GM18951 (cell line): ENCODE results near the gene KRT12.
A peak's percentile ranks its signal among the peaks of the same experiment; 100 is the strongest.
"Not testable (repeated sequence)": the region's sequence is repeated elsewhere in the genome, so short reads cannot be mapped to it uniquely, and the experiment has no call there.

Source experiments
- POLR2A ChIP-seq: IDR thresholded peaks from 4 replicates; pipeline ENCODE4 v1.6.1; 2011; ENCODE audit warnings: mild to moderate bottlenecking; ENCODE audit not compliant: insufficient read length, insufficient read depth; ENCODE audit errors: extremely low read depth
- in situ Hi-C: fragments of 300-500 bp; cut with MboI; formaldehyde crosslinking; loops from one replicate; pipeline ENCODE4 v1.12.0; 2022; ENCODE audit warnings: low sequenced_read_pairs, mixed read lengths, inconsistent platforms; ENCODE audit not compliant: unreplicated experiment

KRT12 gene

DNA sequence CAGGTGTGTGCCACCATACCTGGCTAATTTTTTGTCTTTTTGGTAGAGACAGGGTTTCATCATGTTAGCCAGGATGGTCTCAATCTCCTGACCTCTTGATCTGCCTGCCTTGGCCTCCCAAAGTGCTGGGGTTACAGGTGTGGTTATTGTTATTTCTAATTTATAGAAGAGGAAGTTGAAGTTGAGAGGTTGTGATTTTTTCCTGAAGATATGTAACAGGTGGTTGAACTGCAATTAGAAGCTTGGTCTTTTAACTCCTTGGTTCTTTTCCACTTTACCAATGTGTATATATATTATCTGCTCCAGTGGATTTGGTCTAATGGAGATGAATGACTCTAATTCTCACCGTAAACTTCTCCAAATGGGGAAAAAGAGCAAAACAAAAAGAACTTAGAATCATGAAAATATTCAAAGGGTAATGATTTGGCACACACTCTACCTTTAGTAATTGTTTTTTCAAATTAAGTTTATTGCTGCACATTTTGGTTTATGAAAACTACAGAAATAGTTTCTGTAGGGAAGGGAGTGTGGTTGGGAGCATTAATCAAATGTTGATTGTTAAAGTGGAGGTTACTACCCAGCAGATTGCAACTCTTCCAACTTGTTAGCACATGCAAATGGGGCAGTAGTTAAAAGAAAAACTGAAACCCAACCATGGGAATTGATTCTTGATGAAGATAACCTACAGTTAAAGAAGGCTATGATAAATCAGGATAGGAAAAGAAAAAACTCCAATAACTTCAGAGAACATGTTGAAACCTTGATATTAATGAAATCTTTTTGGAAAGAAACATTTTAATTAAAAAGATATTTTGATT is 42.8 kb downstream of the KRT12 start:
- TF ChIP-seq POLR2A, result no peak
- in situ Hi-C loops, result no loop called here

DNA sequence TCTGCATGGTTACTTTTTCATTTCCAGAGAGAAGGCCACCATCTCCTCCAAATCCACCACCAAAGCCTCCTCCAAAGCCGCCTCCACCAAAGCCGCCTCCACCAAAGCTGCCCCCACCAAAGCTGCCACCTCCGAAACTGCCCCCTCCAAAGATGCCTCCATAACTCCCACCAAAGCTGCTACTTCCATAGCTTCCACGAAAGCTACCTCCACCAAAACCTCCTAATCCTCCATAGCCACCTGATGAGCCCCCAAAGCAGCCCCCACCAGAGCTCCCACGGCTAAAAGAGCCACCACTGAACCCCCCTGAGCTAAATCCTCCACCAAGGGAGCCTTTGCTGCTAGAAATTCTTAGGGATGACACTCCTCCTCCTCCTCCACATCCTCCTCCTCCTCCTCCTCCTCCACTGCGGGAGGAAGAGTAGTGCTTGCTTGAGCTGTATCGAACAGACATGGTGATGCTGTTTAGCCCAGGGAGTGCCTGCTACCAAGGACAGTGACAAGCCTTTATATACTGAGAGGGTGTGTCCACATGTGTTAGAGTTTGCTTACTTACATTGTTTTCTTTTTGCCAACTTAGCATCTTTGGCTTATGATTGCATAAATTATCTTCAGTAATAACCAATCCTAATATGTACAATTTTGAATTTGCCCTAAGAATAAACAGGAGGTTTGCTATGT is 44.8 kb downstream of the KRT12 start, which contains the start of gene KRT10:
Gene KRT10, minus strand, starts transcription at position 483 of the 681 bp plus-strand sequence. Its CDS starts 29 bp downstream, at position 454.
- no peak for TF ChIP-seq POLR2A
- in situ Hi-C loops, result no loop called here

DNA sequence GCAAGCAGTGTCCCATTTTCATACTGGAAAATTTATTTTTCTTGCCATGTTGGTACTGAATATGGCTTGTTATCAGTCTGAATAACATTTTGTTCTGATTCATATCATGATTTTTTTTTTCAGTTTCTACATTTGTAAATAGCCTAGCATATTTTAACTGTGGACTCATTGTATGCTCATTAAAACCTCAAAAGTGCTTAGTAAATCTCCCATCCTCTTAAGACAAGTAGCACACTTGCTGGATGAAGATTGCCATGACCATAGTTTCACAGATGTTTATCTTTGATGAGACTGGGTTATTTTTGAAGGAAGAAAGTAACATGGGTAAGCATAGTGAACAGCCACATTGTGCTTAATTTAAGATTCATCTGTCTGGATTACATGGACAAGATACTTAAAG is 45.5 kb downstream of the KRT12 start:
- TF ChIP-seq POLR2A, result no peak
- in situ Hi-C loops, result no loop called here

DNA sequence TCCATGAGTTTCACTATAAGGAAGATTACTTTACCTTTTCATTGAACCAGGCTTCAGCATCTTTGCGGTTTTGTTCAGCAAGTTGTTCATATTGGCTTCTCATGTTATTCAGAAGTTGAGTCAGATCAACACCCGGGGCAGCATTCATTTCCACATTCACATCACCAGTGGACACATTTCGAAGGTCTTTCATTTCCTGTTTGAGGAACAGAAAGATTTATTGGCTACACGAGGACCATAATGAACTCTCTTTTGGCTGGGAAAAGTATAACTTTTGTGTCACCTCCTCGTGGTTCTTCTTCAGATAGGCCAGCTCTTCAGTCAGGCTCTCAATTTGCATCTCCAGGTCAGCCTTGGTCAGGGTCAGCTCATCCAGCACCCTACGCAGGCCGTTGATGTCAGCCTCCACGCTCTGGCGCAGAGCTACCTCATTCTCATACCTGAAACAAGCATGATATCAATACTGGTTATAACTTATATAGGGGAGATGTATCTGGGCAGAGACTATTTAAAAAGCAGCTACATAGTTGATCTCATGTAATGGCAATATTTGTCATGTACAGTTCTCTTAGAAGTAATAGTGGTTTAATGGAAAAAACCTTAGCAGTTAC is 46.7 kb downstream of the KRT12 start:
- in situ Hi-C loops, result no loop called here
- TF ChIP-seq POLR2A, result no peak

DNA sequence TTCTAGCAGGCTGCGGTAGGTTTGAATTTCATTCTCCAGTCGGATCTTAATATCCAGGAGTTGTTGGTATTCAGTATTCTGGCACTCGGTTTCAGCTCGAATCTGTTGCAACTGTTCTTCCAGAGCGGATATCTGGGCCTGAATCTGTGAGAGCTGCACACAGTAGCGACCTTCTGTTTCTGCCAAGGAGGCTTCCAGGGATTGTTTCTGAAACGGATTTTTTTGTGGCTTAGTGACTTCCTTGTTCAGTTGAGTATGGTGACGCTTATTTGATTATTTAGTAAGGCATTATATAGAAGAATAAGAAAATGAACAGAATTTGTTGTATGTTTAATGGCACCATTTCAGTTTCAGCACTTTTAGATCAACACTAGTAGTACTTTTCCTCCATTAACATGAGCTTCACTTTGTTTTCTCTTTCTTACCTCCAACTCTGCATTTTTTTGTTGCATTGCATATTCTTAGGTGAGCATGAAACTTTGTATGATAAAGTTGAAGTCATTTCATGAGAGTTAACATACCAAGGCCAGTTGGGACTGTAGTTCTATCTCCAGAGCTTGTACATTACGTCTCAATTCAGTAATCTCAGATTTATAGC is 47.4 kb downstream of the KRT12 start:
- no peak for TF ChIP-seq POLR2A
- in situ Hi-C loops, result no loop called here

DNA sequence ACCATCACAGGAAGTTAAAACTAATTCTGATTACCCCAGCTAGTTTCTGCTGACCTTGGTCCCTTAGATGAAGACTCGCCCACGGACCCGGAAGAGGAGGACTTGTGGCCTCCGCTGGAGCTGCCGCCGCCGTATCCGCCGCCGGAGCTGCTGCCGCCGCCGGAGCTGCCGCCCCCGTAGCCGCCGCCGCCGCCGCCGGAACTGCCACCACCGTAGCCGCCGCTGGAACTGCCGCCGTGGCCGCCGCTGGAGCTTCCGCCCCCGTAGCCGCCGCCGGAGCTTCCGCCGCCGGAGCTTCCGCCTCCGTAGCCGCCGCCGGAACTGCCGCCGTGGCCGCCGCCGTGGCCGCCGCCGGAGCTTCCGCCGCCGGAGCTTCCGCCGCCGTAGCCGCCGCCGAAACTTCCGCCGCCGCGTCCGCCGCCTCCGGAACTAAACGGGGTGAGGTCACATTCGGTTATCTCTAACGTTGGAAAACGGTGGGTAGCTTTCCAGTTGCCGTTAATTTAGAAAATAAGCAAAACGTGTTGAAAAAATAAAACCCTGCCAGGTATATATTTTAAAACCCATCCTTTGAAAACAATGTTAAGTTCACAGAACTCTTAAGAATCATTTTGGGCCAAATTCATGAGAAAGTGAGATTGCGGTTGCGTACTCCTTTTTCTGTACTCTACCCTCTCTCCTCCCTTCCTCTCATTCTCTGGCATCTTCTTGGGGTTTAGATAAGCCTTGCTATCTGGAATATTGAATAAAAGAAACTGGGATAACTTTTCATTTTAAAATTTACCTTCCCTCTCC is 48.1 kb downstream of the KRT12 start:
- in situ Hi-C loops, result no loop called here
- TF ChIP-seq POLR2A, result peak; percentile 77

DNA sequence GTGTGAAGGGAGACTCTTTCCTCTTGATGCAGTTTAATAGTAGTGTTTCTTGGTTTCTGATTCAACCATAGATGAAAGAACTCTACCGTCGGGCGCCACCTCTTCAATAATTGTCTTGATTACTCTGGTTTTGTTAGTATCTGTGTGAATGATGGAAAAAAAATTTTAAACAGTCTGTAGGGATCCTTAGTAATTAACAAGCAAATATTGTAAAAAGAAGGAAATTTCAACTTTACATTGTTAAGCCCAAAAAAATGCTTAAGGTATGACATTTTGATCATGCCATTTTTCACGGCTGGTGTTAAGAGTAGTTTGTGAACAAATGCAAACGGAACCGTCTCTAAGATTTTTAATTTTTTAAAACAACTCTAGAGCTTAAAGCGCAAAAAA is 48.7 kb downstream of the KRT12 start:
- in situ Hi-C loops, result no loop called here
- TF ChIP-seq POLR2A, result no peak

DNA sequence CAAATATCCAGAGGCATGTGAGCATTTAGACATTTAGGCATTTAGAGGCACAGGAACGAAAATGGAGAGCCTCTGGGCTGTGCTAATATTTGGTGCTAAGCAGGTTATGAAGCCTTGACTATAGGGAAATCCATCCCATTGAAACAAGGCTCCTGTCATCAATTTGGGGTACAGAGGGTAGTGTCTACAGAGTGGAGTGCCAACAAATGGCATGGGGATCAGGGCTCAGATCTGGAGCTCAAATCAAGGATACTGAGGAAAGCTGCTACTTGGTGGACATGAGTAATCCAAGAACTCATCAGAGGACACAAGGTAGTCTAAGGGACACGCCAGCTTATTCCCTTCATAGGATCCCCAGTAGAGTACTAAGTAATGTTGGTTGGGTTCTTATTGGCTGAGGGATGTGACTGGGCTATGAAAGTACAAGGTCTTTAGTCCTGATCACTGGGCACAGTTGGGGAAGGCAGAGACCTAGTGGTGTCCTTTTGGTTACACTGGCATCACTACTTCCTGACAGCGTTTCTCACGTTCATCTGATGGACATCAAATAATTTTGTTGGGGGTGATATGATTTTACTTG is 49.8 kb downstream of the KRT12 start:
- in situ Hi-C loops, result no loop called here
- TF ChIP-seq POLR2A, result no peak

DNA sequence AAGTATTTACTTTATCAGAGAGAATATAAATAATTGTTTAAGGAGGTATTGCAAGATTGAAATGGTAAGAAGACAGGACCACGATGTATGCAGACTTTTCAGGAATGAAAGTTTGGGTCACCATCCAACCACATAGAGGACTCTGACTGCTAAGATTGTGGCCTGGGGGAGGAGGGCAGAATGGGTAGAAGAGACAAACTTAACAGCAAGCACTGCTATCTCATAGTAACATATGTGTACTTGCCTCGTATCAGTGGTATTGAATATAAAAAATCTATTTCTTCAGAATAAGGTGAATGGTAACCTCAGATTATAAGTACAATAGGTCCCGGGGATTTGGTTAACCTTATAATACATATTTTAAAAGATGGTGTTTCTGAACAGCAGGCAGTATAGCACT is 50.5 kb downstream of the KRT12 start:
- in situ Hi-C loops, result no loop called here
- no peak for TF ChIP-seq POLR2A

DNA sequence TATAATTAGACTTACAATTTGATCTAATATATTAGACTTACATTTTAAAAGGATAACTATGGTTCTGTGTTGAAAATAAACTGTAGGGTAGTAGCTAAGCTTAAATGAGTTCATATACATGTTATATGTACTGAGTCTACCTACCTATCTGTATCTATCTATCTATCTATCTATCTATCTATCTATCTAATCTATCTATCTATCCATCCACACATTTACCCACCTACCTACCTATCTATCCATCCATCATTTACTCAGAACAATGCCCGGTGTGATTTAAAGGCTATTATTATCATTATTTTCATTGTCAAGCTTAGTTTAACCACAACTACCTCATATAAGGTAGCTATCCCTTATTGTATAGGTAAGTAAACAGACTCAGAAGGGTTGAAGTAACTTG is 51.6 kb downstream of the KRT12 start:
- in situ Hi-C loops, result no loop called here
- no peak for TF ChIP-seq POLR2A

DNA sequence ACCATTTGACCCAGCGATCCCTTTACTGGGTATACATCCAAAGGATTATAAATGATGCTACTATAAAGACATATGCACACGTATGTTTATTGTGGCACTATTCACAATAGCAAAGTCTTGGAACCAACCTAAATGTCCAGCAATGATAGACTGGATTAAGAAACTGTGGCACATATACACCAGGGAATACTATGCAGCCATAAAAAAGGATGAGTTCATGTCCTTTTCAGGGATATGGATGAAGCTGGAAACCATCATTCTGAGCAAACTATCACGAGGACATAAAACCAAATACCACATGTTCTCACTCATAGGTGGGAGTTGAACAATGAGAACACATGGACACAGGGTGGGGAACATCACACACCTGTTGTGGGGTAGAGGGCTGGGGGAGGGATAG is 52.4 kb downstream of the KRT12 start:
- in situ Hi-C loops, result not testable (repeated sequence)

DNA sequence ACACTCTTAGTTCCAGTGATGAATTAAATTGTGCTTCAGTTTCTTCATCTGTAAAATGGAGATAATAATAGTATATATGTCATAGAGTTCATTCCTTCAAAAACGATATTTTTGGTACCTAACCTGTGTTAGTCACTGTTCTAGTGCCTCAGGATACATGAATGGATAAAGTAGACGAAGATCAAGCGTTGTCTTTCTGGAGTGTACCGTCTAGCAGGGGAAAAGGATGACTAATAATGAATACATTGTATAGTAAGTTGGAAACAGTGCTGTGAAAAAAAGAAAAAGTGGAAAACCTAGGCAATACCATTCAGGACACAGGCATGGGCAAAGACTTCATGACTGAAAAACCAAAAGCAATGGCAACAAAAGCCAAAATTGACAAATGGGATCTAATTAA is 53.2 kb downstream of the KRT12 start:
- TF ChIP-seq POLR2A, result no peak
- in situ Hi-C loops, result no loop called here

DNA sequence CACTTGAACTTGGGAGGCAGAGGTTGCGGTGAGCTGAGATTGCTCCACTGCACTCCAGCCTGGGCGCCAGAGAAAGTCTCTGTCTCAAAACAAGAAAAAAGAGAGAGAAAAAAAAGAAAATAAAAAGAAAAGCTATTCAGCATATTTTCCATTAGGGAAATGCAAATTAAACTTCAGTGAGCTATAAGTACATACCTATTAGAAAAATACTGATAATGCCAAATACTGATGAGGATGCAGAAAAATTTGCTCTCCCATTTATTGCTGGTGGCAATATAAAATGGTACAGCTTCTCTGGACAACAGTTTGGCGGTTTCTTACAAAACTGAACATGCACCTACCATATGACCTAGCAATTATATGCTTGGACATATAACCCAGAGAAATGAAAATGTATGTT is 54.4 kb downstream of the KRT12 start:
- no peak for TF ChIP-seq POLR2A
- in situ Hi-C loops, result no loop called here
